RWPE1 (cell line): ENCODE measurements around the gene EDDM13.
"Not testable (repeated sequence)": the region's sequence is repeated elsewhere in the genome, so short reads cannot be mapped to it uniquely, and the experiment has no call there.

Experiments
- CTCF ChIA-PET: fragments of 350-600 bp; sonication (Branson Sonifier 250); formaldehyde crosslinking; extraction: SDS; loops from one replicate; lab custom pipeline; 2021; lab: Yijun Ruan, JAX
- POLR2A ChIA-PET: fragments of 400-600 bp; formaldehyde crosslinking; extraction: SDS; loops from one replicate; lab custom pipeline; 2020; ENCODE audit warnings: antibody characterized with exemption; ENCODE audit not compliant: low non-redundant PET; lab: Yijun Ruan, JAX
- DNase-seq: peaks from one replicate; pipeline ENCODE4 v3.0.0; 2012; ENCODE audit warnings: low spot score
- H3K27ac ChIP-seq: fragments of 450-650 bp; 2 replicates; pipeline ENCODE4 v1.5.1; 2017
- CTCF ChIP-seq: fragments of 450-650 bp; conservative IDR thresholded peaks from 2 replicates; pipeline ENCODE4 v1.5.1; 2017; ENCODE audit warnings: low read depth, mild to moderate bottlenecking

The EDDM13 gene

GRCh38 chr19:56253737-56254136, 18.8 kb upstream of the EDDM13 start:
- POLR2A ChIA-PET = no interaction called here
- peak; percentile 29; the same call in 1 of the 2 replicates for TF ChIP-seq CTCF
- CTCF ChIA-PET = interaction anchor here (0.6 to 3.5 kb wide), 10 partner anchors 12 to 392 kb away, joined by 3 to 36 read pairs (median 8); partner anchors contain the start of gene ZSCAN5A
- peak; percentile 51 for DNase-seq
- H3K27ac ChIP-seq = no peak overlapping the region

- DNase-seq = no peak
- CTCF ChIA-PET = no interaction called here
- no peak overlapping the region for H3K27ac ChIP-seq
- TF ChIP-seq CTCF = no peak
- POLR2A ChIA-PET = no interaction called here
Observed at GRCh38 chr19:56258272-56258671, 14.3 kb upstream of the EDDM13 start.

- no peak for TF ChIP-seq CTCF
- H3K27ac ChIP-seq = no peak overlapping the region
- DNase-seq = no peak
- POLR2A ChIA-PET = no interaction called here
- CTCF ChIA-PET = interaction anchor here (0.5 to 1.1 kb wide), 3 partner anchors 8 to 267 kb away, joined by 3 to 5 read pairs (median 3); no protein-coding TSS in a partner anchor
Observed at GRCh38 chr19:56261145-56261544, 11.4 kb upstream of the EDDM13 start.

- CTCF ChIA-PET, H3K27ac ChIP-seq, POLR2A ChIA-PET, DNase-seq: not testable (repeated sequence)
Observed at GRCh38 chr19:56261932-56262331, 10.6 kb upstream of the EDDM13 start.

- H3K27ac ChIP-seq = no peak overlapping the region
- no peak for TF ChIP-seq CTCF
- DNase-seq = no peak
- POLR2A ChIA-PET = no interaction called here
- CTCF ChIA-PET = interaction anchor here (0.6 kb wide), 1 partner anchor 12 kb away, joined by 7 read pairs; no protein-coding TSS in a partner anchor
Observed at GRCh38 chr19:56263319-56263718, 9.2 kb upstream of the EDDM13 start.

- TF ChIP-seq CTCF = no peak
- H3K27ac ChIP-seq = no peak overlapping the region
- CTCF ChIA-PET = interaction anchor here (1.1 to 2.8 kb wide), 2 partner anchors 13 to 67 kb away, joined by 3 to 16 read pairs; no protein-coding TSS in a partner anchor
- POLR2A ChIA-PET = no interaction called here
- DNase-seq = no peak
Observed at GRCh38 chr19:56266051-56266450, 6.5 kb upstream of the EDDM13 start.

- no peak for TF ChIP-seq CTCF
- no peak overlapping the region for H3K27ac ChIP-seq
- DNase-seq = no peak
- ChIA-PET CTCF (no interaction called here), POLR2A (no interaction called here)
Observed at GRCh38 chr19:56269348-56269747, 3.2 kb upstream of the EDDM13 start.
